ENCODE measurements around the gene SENP5.

Gene SENP5

DNA sequence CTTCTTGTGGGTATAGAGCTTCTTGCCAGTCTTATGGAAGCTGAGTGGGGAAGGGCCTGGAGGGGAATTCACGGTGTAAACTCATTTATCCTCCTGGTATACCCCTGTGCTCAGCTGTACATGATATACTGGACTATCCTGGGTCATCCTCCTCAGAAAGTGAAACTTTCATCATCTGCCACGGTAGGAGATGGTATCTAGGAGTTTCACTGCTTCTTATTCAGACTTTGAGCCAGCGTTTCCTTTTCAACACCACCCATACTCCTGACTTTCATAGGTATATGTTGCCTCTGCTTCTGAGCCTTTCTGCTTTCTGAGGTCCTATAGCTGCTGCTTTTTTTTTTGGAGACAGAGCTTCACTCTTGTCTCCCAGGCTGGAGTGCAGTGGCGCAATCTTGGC is 15.6 kb downstream of the SENP5 start:
- no peak for DNase-seq (ENCODE audit: low read depth in 1 of 2, low spot score in 1 of 2)

DNA sequence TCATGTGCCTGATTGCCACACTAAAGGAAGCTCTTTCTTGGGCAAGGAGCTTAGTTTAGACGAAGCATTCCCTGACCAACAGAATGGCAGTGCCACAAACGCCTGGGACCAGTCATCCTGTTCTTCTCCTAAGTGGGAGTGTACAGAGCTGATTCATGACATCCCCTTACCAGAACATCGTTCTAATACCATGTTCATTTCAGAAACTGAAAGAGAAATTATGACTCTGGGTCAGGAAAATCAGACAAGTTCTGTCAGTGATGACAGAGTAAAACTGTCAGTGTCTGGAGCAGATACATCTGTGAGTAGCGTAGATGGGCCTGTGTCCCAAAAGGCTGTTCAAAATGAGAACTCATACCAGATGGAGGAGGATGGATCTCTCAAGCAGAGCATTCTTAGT is 18.4 kb downstream of the SENP5 start:
- DNase-seq (ENCODE audit: low read depth in 1 of 2, low spot score in 1 of 2), result no peak

DNA sequence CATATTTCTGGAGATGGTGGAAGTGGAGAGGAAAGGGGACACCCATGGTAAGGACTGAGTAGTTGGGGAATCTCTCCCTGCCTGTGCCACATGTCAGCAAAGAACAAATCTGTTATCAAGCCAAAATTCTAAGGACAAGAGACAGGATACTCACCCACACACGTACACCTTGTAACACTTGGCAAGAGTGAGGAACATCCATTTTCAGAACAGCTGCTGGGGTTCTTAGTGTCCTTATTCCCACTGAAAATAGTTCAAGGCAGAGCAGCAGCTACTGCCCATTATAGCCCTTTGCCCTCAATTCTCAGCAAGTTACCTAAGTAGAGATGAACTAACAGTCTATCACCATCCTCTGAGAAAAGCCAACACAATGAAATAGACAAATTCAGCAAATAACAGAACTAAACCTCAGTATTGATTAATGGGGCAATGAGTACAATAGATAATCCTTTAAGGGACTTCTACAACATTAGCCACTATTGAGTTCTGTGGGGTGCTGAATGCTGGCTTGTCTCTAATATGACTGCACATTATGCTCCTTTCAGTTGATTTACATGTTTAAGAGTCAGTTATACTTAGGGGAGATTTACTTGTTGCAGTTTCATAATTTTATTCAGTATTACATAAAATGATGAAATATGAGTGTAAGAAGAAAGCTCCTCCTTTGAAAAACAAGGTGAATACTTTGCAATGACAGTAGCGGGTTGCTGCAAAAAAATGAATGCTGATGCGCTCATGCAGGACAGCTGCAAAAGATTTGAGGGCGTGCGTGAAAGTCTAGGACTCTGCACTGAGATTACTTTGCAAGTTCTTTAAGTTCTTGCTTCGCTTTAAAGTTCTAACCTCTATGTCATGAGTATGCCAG is 22.4 kb downstream of the SENP5 start:
- no peak for DNase-seq (ENCODE audit: low read depth in 1 of 2, low spot score in 1 of 2)

DNA sequence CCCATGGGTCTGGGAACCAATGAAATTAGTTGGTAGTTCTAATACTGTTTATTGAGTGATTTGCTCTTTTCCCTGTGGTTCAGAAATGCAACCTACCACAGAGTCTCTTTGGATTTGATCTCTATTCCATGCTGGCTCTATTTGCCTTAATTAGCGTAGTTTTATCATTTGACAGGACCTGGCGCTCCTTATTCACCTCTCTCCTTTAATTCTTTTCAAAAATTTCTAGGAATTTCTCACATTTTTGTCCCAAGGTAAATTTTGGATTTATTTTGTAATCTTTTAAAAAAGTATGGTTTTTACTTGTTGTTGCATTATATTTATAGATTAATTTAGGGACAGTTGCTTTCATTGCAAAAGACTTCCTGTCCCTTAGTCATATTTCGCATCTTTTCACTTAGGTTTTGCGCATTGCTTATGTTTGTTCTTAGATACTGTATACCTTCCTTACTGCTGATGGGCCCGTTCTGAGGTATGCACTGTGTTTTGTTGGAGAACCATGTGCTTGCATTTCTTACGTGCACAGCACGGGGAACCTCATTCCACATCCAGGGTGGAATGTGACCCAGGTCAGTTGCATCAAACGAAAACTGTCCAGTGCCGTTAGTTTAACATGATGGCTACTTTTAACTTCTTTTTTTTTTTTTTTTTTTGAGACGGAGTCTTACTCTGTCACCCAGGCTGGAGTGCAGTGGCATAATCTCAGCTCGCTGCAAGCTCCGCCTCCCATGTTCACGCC is 27.0 kb downstream of the SENP5 start:
- no peak for DNase-seq (ENCODE audit: low read depth in 1 of 2, low spot score in 1 of 2)

DNA sequence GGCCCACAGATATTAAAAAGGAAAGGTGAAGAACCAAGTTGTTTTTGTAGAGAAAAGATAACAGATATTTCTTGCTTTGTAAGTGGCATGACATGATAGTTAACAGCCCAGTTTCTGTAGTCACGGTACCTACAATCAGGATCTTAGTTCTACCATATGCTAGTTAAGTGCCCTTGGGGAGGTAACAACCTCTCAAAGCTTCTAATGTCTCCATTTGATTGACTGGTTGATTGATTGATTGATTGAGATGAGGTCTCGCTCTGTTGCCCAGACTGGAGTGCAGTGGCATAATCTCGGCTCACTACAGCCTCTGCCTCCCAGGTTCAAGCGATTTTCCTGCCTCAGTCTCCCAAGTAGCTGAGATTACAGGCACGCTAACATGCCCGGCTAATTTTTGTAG is 28.5 kb downstream of the SENP5 start:
- no peak for DNase-seq (ENCODE audit: low read depth in 1 of 2, low spot score in 1 of 2)

DNA sequence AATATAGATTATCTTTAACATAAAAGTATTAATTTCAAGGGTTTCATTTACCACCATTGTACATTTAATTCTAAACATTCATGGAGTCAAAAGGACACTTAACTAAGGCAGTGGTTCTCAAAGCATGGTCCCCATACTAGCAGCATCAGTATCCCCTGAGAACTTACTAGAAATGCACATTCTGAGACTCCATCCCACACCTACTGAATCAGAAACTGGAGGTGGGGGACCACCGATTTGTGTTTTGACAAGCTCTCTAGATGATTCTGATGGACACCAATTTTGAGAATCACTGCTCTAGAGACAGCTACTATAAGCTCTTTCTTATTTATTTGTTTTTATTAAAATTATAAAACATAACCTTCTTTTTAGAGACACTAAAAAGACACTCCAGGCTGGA is 34.0 kb downstream of the SENP5 start:
- no peak for DNase-seq (ENCODE audit: low read depth in 1 of 2, low spot score in 1 of 2)

DNA sequence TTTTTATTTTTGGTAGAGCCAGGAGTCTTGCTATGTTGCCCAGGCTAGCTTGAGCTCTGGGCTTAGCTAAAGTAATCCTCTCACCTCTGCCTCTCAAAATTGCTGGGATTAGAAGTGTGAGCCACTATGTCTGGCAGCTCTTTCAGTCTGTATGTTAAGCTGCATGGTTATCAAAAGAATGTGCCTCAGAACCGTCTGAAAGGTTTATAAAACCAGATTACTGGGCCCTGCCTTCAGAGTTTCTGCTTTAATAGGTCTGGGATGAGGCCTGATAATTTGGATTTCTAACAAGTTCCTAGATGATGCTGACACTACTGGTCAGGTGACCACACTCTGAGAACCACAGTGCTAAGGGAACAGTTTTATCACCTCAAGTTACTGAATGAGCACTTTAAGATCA is 34.6 kb downstream of the SENP5 start:
- no peak for DNase-seq (ENCODE audit: low read depth in 1 of 2, low spot score in 1 of 2)

DNA sequence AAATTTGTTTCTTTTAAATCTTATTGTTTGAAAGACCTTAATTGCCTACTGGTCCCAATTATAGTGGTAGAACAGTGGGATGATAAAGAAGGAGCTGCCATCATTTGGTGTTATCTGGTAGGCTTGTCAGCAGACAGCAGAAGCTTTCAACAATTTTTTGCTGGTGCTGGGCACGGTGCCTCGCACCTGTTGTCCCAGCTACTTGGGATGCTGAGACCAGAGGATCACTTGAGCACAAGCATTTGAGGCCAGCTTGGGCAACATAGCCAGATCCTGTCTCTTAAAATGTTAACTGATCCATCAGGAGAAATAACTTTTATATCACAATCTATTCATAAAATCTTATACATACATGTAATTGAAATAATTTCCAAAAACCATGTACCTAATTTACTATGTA is 36.0 kb downstream of the SENP5 start:
- no peak for DNase-seq (ENCODE audit: low read depth in 1 of 2, low spot score in 1 of 2)

DNA sequence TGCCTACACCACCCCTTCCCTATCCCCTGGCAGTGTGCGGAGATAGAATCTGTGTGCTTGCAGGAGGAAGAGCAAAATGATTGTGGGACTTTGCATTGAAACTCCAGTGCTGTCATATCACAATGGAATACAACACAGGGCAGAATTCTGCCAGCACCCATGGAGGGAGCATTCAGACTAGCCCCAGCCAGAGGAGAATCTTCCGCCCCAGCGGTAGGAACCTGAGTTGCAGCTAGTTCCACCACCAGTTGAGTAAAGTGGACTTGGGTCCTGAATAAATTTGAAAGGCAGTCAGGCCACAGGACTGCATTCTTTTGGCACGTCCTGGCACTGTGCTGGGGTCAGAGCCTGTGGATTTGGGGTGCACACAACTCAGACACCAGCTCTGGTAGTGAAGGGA is 47.1 kb downstream of the SENP5 start:
- DNase-seq (ENCODE audit: low read depth in 1 of 2, low spot score in 1 of 2), result no peak

DNA sequence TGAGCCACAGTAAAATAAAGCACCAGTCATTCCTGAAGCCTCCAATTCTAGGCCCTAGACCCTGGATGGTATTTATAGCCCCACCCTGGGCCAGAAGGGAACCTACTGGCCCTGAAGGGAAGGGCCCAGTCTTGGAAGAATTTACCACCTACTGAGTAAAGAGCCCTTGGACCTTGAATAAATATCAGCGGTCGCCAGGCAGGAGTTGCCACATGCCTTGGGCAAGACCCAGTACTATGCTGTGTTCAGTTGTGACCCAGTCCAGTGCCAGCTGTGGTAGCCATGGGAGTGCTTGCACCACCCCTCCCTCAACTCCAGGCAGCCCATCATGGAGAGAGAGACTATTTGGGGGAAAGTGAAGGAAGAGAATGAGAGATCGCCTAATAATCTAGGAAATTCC is 47.7 kb downstream of the SENP5 start:
- no peak for DNase-seq (ENCODE audit: low read depth in 1 of 2, low spot score in 1 of 2)

DNA sequence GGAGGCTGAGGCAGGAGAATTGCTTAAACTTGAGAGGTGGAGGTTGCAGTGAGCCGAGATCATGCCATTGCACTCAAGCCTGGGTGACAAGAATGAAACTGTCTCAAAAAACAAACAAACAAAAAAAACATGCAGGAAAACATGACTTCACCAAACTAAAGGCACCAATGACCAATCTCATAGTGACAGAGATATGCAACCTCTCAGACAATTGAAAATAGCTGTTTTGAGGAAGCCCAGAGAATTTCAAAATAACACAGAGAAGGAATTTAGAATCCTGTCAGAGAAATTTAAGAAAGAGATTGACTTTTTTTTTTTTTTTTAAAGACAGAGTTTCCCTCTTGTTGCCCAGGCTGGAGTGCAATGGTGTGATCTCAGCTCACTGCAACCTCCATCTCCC is 48.5 kb downstream of the SENP5 start:
- no peak for DNase-seq (ENCODE audit: low read depth in 1 of 2, low spot score in 1 of 2)

DNA sequence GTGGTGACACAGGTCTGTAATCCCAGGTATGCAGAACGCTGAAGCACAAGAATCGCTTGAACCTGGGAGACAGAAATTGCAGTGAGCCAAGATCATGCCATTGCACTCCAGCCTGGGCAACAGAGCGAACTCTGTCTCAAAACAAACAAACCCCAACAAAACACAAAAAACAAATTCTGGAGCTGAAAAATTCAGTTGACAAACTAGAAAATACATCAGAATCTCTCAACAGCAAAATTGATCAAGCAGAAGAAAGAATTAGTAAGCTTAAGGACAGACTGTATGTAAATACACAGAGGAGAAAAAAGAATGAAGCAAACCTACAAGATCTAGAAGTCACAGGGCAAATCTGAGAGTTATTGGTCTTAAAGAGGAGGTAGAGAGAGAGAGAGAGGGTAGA is 49.3 kb downstream of the SENP5 start:
- no peak for DNase-seq (ENCODE audit: low read depth in 1 of 2, low spot score in 1 of 2)

DNA sequence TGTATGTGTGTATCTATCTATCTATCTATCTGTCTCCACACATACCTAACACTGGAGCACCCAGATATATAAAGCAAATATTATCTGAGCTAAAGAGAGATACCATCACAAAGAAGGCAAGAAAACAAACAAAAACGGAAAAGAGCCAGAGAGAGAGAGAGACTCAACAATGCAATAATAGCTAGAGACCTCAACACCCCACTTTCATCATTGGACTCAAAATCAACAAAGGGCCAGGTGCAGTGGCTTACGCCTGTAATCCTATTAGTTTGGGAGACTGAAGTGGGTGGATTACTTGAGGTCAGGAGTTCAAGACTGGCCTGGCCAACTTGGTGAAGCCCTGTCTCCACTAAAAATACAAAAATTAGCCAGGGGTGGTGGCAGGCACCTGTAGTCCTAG is 51.2 kb downstream of the SENP5 start:
- no peak for DNase-seq (ENCODE audit: low read depth in 1 of 2, low spot score in 1 of 2)

DNA sequence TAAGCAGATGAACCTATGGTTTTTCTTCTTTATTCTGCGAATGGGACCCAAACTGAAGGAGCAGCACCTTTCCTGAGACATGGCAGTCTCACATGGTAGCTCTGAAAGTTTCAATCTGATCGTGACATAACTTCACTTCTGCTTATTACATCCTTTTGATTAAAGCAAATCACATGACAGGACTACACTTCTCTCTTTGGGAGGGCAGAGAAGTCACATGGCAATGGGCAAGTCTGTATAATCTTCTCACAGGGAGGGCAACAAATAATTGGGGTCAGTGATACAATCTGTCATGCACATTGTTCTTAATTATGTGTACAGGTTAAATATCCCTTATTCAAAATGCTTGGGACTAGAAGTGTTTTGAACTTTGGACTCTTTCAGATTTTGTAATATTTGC is 53.0 kb downstream of the SENP5 start:
- no peak for DNase-seq (ENCODE audit: low read depth in 1 of 2, low spot score in 1 of 2)

DNA sequence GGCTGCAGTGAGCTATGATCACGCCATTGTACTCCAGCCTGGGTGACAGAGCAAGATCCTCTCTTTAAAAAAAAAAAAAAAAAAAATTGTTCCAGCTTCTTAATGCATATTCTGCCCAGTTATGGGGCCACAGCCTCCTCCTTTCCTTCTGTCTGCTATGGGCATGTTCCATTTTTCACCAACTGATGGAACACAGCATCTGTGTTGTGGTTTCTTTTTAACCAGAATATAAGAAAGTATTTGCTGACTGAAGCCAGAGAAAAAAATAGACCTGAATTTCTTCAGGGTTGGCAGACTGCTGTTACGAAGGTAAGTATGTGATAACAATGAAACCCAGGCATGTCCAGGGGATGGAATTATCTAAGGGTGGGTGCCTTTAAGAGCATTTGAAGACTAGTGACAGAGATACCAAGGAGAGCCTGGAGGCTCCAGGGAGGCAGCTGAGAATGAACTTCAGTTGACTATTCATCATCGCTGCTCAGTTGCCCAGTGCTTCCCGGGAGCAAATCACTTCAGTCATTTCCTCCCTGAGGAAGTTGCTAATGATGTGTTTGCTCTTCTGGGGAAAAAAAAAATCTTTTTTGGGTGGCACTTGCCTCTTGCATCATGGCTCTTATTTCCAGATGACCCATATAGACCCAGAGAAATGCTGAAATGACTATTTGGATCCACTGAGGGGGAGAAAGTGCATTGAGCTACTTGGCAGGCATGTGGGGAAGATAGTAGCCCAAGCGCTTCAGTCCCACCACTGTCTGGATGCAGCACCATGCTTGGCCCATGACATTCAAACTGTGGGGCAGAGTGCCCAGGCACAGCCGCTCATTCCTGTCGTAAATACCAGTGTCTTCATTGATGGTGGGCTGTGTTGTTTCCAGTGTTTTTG is 60.1 kb downstream of the SENP5 start:
- no peak for DNase-seq (ENCODE audit: low read depth in 1 of 2, low spot score in 1 of 2)

DNA sequence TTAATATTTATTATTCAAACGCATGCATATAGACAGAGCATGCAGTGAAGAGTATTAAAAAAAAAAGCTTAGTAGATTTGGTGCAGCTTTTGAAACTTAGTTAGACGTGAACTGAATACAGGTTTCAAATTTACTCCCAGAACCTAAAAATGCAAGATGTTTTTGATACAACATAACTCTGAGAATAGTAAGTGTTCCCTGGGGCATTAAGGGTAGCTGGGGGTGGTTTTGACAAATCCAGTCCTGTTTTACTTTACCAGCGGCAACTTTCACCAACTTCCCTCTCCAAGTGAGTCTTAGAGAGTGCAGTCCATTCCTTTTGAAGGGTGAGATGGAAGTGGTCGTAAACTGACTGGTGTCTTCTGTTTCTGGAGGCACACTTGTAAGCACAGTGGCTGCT is 63.4 kb downstream of the SENP5 start:
- DNase-seq (ENCODE audit: low read depth in 1 of 2, low spot score in 1 of 2), result no peak

DNA sequence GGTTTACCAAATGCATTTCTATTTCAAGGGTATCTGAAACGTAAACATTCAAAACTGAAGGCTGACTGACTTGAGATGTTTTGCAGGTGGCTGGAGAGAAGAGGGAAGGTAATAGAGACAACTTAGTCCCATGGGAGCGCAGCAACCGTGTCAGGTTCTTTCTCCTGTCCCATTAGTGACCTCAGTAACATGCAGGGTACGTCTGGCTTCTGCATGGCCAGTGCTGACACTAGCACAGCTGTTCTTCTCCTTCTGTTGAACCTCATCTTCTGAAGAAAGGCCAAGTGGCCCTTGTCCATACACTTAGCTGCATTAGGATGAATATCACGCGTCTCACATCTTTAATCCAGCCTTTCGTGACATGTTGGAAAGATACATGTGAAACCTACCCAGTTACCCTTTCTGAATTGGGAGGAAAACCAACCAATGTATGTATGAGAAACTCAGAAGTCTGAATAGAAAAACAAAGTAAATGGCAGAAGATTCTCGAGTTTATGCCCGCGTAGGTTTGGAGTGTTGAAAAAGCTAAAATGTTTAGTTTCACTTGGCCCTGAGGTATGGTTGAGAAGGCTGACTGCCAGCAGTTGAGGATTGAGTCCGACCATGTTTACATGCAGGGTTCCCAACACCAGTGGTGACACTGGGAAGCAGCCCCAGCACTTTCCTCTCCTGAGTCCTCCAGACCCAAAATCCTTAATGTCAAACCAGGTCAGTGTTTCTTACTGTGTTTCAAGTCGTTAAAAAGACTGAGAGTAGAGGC is 64.3 kb downstream of the SENP5 start:
- no peak for DNase-seq (ENCODE audit: low read depth in 1 of 2, low spot score in 1 of 2)

DNA sequence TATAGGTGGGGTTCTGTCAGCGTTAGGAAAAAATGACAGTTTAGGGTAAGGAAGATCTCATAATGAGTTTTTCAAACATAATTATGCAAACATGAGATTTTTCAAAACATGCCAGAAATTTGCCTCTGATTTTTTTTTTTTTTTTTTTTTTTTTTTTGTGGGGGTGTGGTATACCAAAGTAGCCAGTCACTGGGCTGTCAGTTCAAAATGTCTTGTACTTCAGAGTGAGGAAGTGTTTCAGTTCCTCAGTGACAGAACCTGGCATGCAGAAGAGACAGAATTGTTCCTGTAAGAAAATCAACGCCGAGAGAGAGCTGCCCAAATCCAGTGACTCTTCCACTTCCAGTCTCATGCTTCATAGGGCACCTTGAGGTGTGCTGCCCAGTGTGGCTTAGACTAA is 64.9 kb downstream of the SENP5 start:
- no peak for DNase-seq (ENCODE audit: low read depth in 1 of 2, low spot score in 1 of 2)

DNA sequence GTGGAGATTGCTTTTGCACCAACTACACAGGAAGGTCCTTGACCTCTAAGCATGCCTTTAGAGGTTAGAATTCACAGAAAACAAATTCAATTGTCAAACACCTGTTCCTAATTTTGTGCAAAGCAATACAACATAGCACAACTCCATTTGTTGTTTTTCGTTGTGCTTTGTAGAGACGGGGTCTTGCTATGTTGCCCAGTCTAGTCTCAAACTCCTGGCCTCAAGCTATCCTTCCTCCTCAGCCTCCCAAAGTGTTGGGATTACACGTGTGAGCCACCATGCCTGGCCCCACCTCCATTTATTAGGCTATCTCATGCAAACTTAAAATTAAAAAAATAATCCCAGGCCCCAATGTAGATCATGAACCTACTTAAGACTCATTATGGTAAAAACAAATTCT is 68.6 kb downstream of the SENP5 start:
- DNase-seq (ENCODE audit: low read depth in 1 of 2, low spot score in 1 of 2), result no peak

DNA sequence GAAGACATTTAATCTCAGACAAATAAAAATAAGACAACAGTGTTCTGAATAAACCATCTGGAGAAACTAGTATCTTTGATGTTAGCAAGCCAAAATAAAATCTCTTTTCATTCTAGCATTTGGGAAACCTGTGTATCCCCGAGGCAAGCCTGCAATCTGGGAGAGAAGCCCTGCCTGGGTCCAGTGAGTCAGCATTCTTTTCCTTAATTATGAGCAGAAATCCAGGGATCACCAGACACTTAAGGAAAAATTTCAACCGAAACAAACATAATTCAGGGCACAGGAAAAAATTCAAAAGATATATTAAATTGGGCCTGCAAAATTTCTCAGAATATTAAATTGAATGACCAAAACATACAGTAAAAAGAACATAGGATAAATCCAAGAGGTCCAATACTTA is 70.4 kb downstream of the SENP5 start:
- no peak for DNase-seq (ENCODE audit: low read depth in 1 of 2, low spot score in 1 of 2)

DNA sequence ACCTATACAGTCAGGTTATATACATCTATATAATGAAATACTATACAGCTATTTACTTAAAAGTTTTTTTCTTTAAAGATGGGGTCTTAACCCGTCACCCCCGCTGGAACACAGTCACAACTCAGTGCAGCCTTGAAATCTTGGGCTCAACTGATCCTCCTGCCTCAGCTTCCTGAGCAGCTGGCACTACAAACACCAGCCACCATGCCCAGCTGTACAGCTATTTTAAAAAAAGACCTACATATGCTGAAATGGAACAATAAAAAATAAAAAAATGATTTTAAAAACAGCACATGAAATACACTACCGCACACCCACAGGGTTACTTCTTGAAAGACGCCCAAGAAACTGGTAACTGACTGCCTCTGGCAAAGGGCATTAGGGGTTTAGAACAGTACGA is 70.9 kb downstream of the SENP5 start:
- DNase-seq (ENCODE audit: low read depth in 1 of 2, low spot score in 1 of 2), result no peak
